ENCODE results near the gene POU2F2. TPM values are rescaled to one million over a fixed set of nuclear protein-coding genes. Genes with fewer than 3 reads are reported as not detected.

The POU2F2 gene
- total RNA-seq, 1 donor from 2014 or later = 1.6 TPM

GRCh38 chr19:42155796-42156195 is 23.6 kb upstream of the POU2F2 start:
- no peak for DNase-seq (ENCODE audit: low spot score, unreplicated experiment)
- Mint-ChIP-seq H3K4me1 (ENCODE audit: low read depth) (peaks cover 26% of the 10 kb centered on the region), H3K9me3 (ENCODE audit: low read depth) (no peaks in the 10 kb centered on the region), H3K36me3 (ENCODE audit: insufficient read depth) (no peaks in the 10 kb centered on the region), H3K27ac (no peak overlapping the region), H3K27me3 (peaks cover 68% of the 10 kb centered on the region), H3K4me3 (ENCODE audit: low read depth) (no peak overlapping the region)
- no peak for TF ChIP-seq CTCF (IDR thresholded peaks at IDR 0.05; ENCODE audit: unreplicated experiment)

GRCh38 chr19:42154471-42155323 is 22.5 kb upstream of the POU2F2 start:
- H3K36me3 Mint-ChIP-seq (ENCODE audit: insufficient read depth) = no peaks in the 10 kb centered on the region
- TF ChIP-seq CTCF (IDR thresholded peaks at IDR 0.05; ENCODE audit: unreplicated experiment) = no peak
- no peak for DNase-seq (ENCODE audit: low spot score, unreplicated experiment)
- H3K27me3 Mint-ChIP-seq = peaks cover 58% of the 10 kb centered on the region
- no peak overlapping the region for H3K27ac Mint-ChIP-seq
- H3K9me3 Mint-ChIP-seq (ENCODE audit: low read depth) = no peaks in the 10 kb centered on the region
- H3K4me1 Mint-ChIP-seq (ENCODE audit: low read depth) = peaks cover 28% of the 10 kb centered on the region
- H3K4me3 Mint-ChIP-seq (ENCODE audit: low read depth) = no peak overlapping the region

GRCh38 chr19:42153672-42154433 is 21.6 kb upstream of the POU2F2 start:
- Mint-ChIP-seq H3K4me1 (ENCODE audit: low read depth) (peaks cover 31% of the 10 kb centered on the region), H3K27me3 (peaks cover 62% of the 10 kb centered on the region), H3K36me3 (ENCODE audit: insufficient read depth) (no peaks in the 10 kb centered on the region), H3K4me3 (ENCODE audit: low read depth) (no peak overlapping the region), H3K9me3 (ENCODE audit: low read depth) (no peaks in the 10 kb centered on the region), H3K27ac (no peak overlapping the region)
- TF ChIP-seq CTCF (IDR thresholded peaks at IDR 0.05; ENCODE audit: unreplicated experiment) = no peak
- DNase-seq (ENCODE audit: low spot score, unreplicated experiment) = no peak

GRCh38 chr19:42152910-42153671 is 20.8 kb upstream of the POU2F2 start:
- Mint-ChIP-seq H3K4me3 (ENCODE audit: low read depth) (no peak overlapping the region), H3K36me3 (ENCODE audit: insufficient read depth) (no peaks in the 10 kb centered on the region), H3K4me1 (ENCODE audit: low read depth) (peaks cover 31% of the 10 kb centered on the region), H3K9me3 (ENCODE audit: low read depth) (no peaks in the 10 kb centered on the region), H3K27ac (no peak overlapping the region), H3K27me3 (peaks cover 62% of the 10 kb centered on the region)
- DNase-seq (ENCODE audit: low spot score, unreplicated experiment) = no peak
- TF ChIP-seq CTCF (IDR thresholded peaks at IDR 0.05; ENCODE audit: unreplicated experiment) = no peak
